ENCODE results near the gene PPM1A. TPM values are rescaled to one million over a fixed set of nuclear protein-coding genes. Genes with fewer than 3 reads are reported as not detected.

The PPM1A gene
- total and polyA plus RNA-seq, 2 experiments from 2014 or later, result 16.9 to 21.5 TPM

GRCh38 chr14:60332869-60333268 lies 83.8 kb downstream of the PPM1A start:
- 10 to 11% methylated on average over 5 of the region's 5 CpGs for WGBS, 2 experiments (ENCODE audit: low coverage in 1 of 2, low lambda C conversion rate in 2 of 2, missing lambda C conversion rate in 2 of 2)
- H3K36me3 ChIP-seq (ENCODE audit: low read depth), result no peaks in the 10 kb centered on the region
- in situ Hi-C loops (cut with MboI), result loop anchor here (25.0 kb wide), 1 partner anchor 954 kb away; the partner anchor contains the start of gene TMEM30B
- no peaks in the 10 kb centered on the region for H3K4me1 ChIP-seq (ENCODE audit: insufficient read depth)
- no peak overlapping the region for H3K4me3 ChIP-seq
- DNase-seq, result no peak
- H3K79me2 ChIP-seq (ENCODE audit: insufficient read depth), result no peaks in the 10 kb centered on the region
- no peaks in the 10 kb centered on the region for H4K20me1 ChIP-seq (ENCODE audit: insufficient read depth)
- peak overlapping the region; percentile 16 for H3K4me2 ChIP-seq (ENCODE audit: unreplicated experiment)
- H3K27ac ChIP-seq, result no peak overlapping the region
- no peak overlapping the region for H2AFZ ChIP-seq
- H3K9me2 ChIP-seq (ENCODE audit: insufficient read depth), result no peaks in the 10 kb centered on the region
- TF ChIP-seq EZH2 (IDR thresholded peaks at IDR 0.05; ENCODE audit: insufficient read depth, poor library complexity, severe bottlenecking) (no peak), EZH2phosphoT487 (IDR thresholded peaks at IDR 0.05; ENCODE audit: insufficient read depth, low read depth) (no peak)
- no peaks in the 10 kb centered on the region for H3K9me3 ChIP-seq (ENCODE audit: low read depth)
- no peak overlapping the region for H3K9ac ChIP-seq
- H3K27me3 ChIP-seq (replicated peaks; ENCODE audit: insufficient read depth), result peaks cover 13% of the 10 kb centered on the region
- H3F3A ChIP-seq (ENCODE audit: insufficient read depth), result no peaks in the 10 kb centered on the region

- Histone ChIP-seq H3K27me3 (replicated peaks; ENCODE audit: insufficient read depth) (peaks cover 5% of the 10 kb centered on the region; the same call in 1 of the 2 replicates), H3K36me3 (ENCODE audit: low read depth) (no peaks in the 10 kb centered on the region), H3K4me3 (no peak overlapping the region), H2AFZ (no peak overlapping the region), H3K4me1 (ENCODE audit: insufficient read depth) (no peaks in the 10 kb centered on the region), H3K79me2 (ENCODE audit: insufficient read depth) (no peaks in the 10 kb centered on the region), H3K9me3 (ENCODE audit: low read depth) (no peaks in the 10 kb centered on the region), H3K27ac (no peak overlapping the region), H3K9me2 (ENCODE audit: insufficient read depth) (no peaks in the 10 kb centered on the region), H4K20me1 (ENCODE audit: insufficient read depth) (no peaks in the 10 kb centered on the region), H3K9ac (no peak overlapping the region), H3K4me2 (ENCODE audit: unreplicated experiment) (no peak overlapping the region), H3F3A (ENCODE audit: insufficient read depth) (no peaks in the 10 kb centered on the region)
- TF ChIP-seq EZH2 (IDR thresholded peaks at IDR 0.05; ENCODE audit: insufficient read depth, poor library complexity, severe bottlenecking) (no peak), EZH2phosphoT487 (IDR thresholded peaks at IDR 0.05; ENCODE audit: insufficient read depth, low read depth) (no peak)
- in situ Hi-C loops (cut with MboI), result loop anchor here (25.0 kb wide), 1 partner anchor 948 kb away; the partner anchor contains the start of gene TMEM30B
- 51 to 54% methylated on average over 2 of the region's 2 CpGs for WGBS, 2 experiments (ENCODE audit: low coverage in 1 of 2, low lambda C conversion rate in 2 of 2, missing lambda C conversion rate in 2 of 2)
- peak; percentile 26 for DNase-seq
Observed at GRCh38 chr14:60339571-60339970, 90.5 kb downstream of the PPM1A start.

GRCh38 chr14:60343571-60344071 lies 94.6 kb downstream of the PPM1A start:
- no peaks in the 10 kb centered on the region for H3K27me3 ChIP-seq (replicated peaks; ENCODE audit: insufficient read depth)
- in situ Hi-C loops (cut with MboI), result loop anchor here (25.0 kb wide), 1 partner anchor 944 kb away; the partner anchor contains the start of gene TMEM30B
- H4K20me1 ChIP-seq (ENCODE audit: insufficient read depth), result no peaks in the 10 kb centered on the region
- H3K79me2 ChIP-seq (ENCODE audit: insufficient read depth), result no peaks in the 10 kb centered on the region
- H2AFZ ChIP-seq, result no peak overlapping the region
- no peaks in the 10 kb centered on the region for H3K9me2 ChIP-seq (ENCODE audit: insufficient read depth)
- WGBS, 2 experiments (ENCODE audit: low coverage in 1 of 2, low lambda C conversion rate in 2 of 2, missing lambda C conversion rate in 2 of 2), result 49 to 55% methylated on average over 6 of the region's 6 CpGs
- H3K9ac ChIP-seq, result no peak overlapping the region
- no peak for DNase-seq
- H3K9me3 ChIP-seq (ENCODE audit: low read depth), result no peaks in the 10 kb centered on the region
- no peak overlapping the region for H3K27ac ChIP-seq
- H3K36me3 ChIP-seq (ENCODE audit: low read depth), result no peaks in the 10 kb centered on the region
- H3K4me1 ChIP-seq (ENCODE audit: insufficient read depth), result no peaks in the 10 kb centered on the region
- no peak for TF ChIP-seq EZH2 (IDR thresholded peaks at IDR 0.05; ENCODE audit: insufficient read depth, poor library complexity, severe bottlenecking)
- no peak for TF ChIP-seq EZH2phosphoT487 (IDR thresholded peaks at IDR 0.05; ENCODE audit: insufficient read depth, low read depth)
- no peaks in the 10 kb centered on the region for H3F3A ChIP-seq (ENCODE audit: insufficient read depth)
- no peak overlapping the region for H3K4me3 ChIP-seq
- no peak overlapping the region for H3K4me2 ChIP-seq (ENCODE audit: unreplicated experiment)

- H2AFZ ChIP-seq, result no peak overlapping the region
- no peaks in the 10 kb centered on the region for H3K27me3 ChIP-seq (replicated peaks; ENCODE audit: insufficient read depth)
- no peaks in the 10 kb centered on the region for H3K36me3 ChIP-seq (ENCODE audit: low read depth)
- no peak for DNase-seq
- in situ Hi-C loops (cut with MboI), result loop anchor here (5.0 to 25.0 kb wide), 2 partner anchors 218 to 943 kb away; partner anchors contain the start of gene TMEM30B
- no peaks in the 10 kb centered on the region for H3K79me2 ChIP-seq (ENCODE audit: insufficient read depth)
- no peaks in the 10 kb centered on the region for H3F3A ChIP-seq (ENCODE audit: insufficient read depth)
- no peaks in the 10 kb centered on the region for H3K9me3 ChIP-seq (ENCODE audit: low read depth)
- H3K4me2 ChIP-seq (ENCODE audit: unreplicated experiment), result no peak overlapping the region
- no peak overlapping the region for H3K4me3 ChIP-seq
- TF ChIP-seq EZH2phosphoT487 (IDR thresholded peaks at IDR 0.05; ENCODE audit: insufficient read depth, low read depth), result no peak
- TF ChIP-seq EZH2 (IDR thresholded peaks at IDR 0.05; ENCODE audit: insufficient read depth, poor library complexity, severe bottlenecking), result no peak
- H3K4me1 ChIP-seq (ENCODE audit: insufficient read depth), result no peaks in the 10 kb centered on the region
- H3K9me2 ChIP-seq (ENCODE audit: insufficient read depth), result no peaks in the 10 kb centered on the region
- H4K20me1 ChIP-seq (ENCODE audit: insufficient read depth), result no peaks in the 10 kb centered on the region
- 46 to 59% methylated on average over 2 of the region's 2 CpGs for WGBS, 2 experiments (ENCODE audit: low coverage in 1 of 2, low lambda C conversion rate in 2 of 2, missing lambda C conversion rate in 2 of 2)
- no peak overlapping the region for H3K9ac ChIP-seq
- no peak overlapping the region for H3K27ac ChIP-seq
Observed at GRCh38 chr14:60344751-60345150, 95.7 kb downstream of the PPM1A start.

All from GM23248 (cell line).